HG02852 (cell line): ENCODE results near the gene ZNF493.

Experiments used
- ATAC-seq: cut with Tn5 transposase; IDR thresholded peaks from one replicate; pipeline ENCODE4 v1.9.1; 2021; ENCODE audit warnings: mild to moderate bottlenecking, moderate library complexity; ENCODE audit not compliant: unreplicated experiment

ZNF493 gene

GRCh38 chr19:21462540-21462939, 65.6 kb downstream of the ZNF493 start:
- ATAC-seq, result no peak

GRCh38 chr19:21463449-21464105, 66.6 kb downstream of the ZNF493 start:
- no peak for ATAC-seq

DNA sequence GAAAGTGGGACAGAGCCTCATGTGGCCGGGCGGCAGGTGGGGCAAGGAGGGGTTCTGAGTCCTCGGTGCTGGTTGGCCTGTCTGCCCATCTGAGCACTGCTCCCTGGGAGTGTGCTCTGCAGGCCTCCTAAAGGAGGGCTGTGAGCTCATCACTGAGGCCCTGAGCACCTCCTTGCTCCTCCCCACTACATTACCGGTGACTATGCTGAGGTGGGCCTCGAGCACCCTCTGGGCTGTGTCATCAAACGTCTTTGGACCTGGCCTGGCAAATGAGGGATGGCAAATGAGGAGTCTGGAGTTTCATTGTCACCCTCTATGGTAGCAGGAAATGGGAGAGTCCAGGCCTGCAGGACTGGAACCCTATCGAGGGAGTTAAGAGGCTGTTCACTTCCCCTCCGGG, 69.7 kb downstream of the ZNF493 start:
- ATAC-seq, result no peak

DNA sequence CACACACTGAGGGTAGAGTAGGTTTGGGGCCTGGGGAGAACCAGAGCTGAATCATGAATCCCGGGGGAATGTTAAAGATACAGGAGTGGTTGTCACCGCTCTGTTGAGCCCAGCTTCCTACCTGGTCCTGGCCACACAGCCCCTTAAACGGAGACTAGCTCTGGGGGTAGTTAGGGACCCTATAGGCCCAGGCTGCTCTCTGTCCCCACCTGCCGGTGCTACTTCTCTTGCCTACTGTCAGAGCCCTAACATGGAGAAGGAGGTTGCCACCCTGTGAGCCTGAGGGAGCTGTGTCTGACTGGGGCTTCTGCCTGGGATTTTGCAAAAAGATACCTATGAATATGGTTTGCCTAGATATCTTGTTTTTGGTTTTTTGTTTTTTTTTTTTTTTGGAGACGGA, 71.9 kb downstream of the ZNF493 start:
- no peak for ATAC-seq

DNA sequence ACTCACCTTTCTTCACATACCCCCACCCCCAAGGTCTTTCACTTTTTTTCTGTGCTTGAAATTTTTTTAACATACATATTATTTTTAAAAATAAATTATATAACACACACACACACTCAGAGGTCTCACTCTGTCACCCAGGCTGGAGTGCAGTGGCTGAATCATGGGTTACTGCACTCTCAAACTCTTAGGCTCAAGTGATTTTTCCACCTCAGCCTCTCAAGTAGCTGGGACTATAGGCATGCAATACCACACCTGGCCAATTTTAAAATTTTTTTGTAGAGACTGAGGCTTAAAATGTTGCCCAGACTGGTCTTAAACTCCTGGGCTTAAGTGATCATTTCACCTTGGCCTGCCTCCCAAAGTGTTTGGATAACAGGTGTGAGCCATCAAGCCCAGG, 75.6 kb downstream of the ZNF493 start:
- no peak for ATAC-seq

- no peak for ATAC-seq
Measured at GRCh38 chr19:21474671-21475181, 77.8 kb downstream of the ZNF493 start.
